Thyroid gland (tissue), 4 donors: ENCODE results near the gene MEX3B. TPM values are rescaled to one million over a fixed set of nuclear protein-coding genes. Genes with fewer than 3 reads are reported as not detected.

Source experiments
- DNase-seq, 2 donors: peaks; one replicate each; pipeline ENCODE4 v3.0.0-alpha.2; 2019
- H3K27ac ChIP-seq, 3 donors: fragments of 200-600 bp; sonication (generic); 1 replicate in 2 of 3; 2 replicates in 1 of 3; pipeline ENCODE4 v1.5.1; 2016 to 2019; ENCODE audit warnings: mild to moderate bottlenecking in 1 of 3, moderate library complexity in 1 of 3
- H3K27me3 ChIP-seq: fragments of 200-600 bp; sonication (generic); one replicate; pipeline ENCODE4 v1.5.1; 2019
- H3K36me3 ChIP-seq, 2 donors: fragments of 200-600 bp; sonication (generic); one replicate each; pipeline ENCODE4 v1.5.1; 2016 to 2019
- H3K4me1 ChIP-seq, 2 donors: fragments of 200-600 bp; sonication (generic); one replicate each; pipeline ENCODE4 v1.5.1; 2017 to 2019
- H3K4me3 ChIP-seq, 3 donors: fragments of 200-600 bp; sonication (generic); replicated peaks in 1 of 3; 1 replicate in 2 of 3; 2 replicates in 1 of 3; pipeline ENCODE4 v1.5.1; 2016; ENCODE audit warnings: mild to moderate bottlenecking in 1 of 3
- H3K9me3 ChIP-seq: fragments of 200-600 bp; sonication (generic); one replicate; pipeline ENCODE4 v1.5.1; 2017
- CTCF ChIP-seq, 6 experiments: fragments of 200-600 bp in 3 of 6; fragments of 450-650 bp in 3 of 6; sonication (generic) in 3 of 6; IDR thresholded peaks; one replicate each; pipeline ENCODE4 v1.5.1; 2016 to 2019; ENCODE audit warnings: antibody characterized with exemption in 6 of 6, mild to moderate bottlenecking in 2 of 6, inconsistent platforms in 1 of 6, moderate library complexity in 1 of 6
- POLR2A ChIP-seq, 2 donors: fragments of 450-650 bp; IDR thresholded peaks; one replicate each; pipeline ENCODE4 v1.6.1; 2017; ENCODE audit warnings: antibody characterized with exemption in 2 of 2, mild to moderate bottlenecking in 2 of 2, moderate library complexity in 1 of 2
- WGBS, 2 donors: methylation state at CpG; one replicate each; pipeline ENCODE4 v1.1.5; 2017; 5-methylcytosine and 5-hydroxymethylcytosine counted together
- intact Hi-C: fragments of 100-400 bp; cut with DNase I; formaldehyde crosslinking; loops from one replicate; pipeline ENCODE4 v1.15.1; 2023
- total RNA-seq, 4 donors: library from RNA; depleted of rRNA; stranded (reverse); fragments of >200 nt; gene quantifications; one replicate each; pipeline ENCODE4 v1.2.3, GENCODE V29; 2016

The MEX3B gene
- total RNA-seq, 4 donors from 2014 or later = 0.73 to 1.8 (median 1.1) TPM

- intact Hi-C loops = no loop called here
- H3K27me3 ChIP-seq = no peaks in the 10 kb centered on the region
- H3K4me3 ChIP-seq = no peak overlapping the region
- H3K27ac ChIP-seq = no peak overlapping the region
- H3K4me1 ChIP-seq = peaks cover 15 to 20% of the 10 kb centered on the region in 2 donors
- no peaks in the 10 kb centered on the region for H3K9me3 ChIP-seq
- 82 to 83% methylated on average over 8 of the region's 8 CpGs for WGBS, 2 donors
- no peaks in the 10 kb centered on the region for H3K36me3 ChIP-seq
- DNase-seq = no peak
- TF ChIP-seq POLR2A (IDR thresholded peaks at IDR 0.05) (no peak), CTCF (IDR thresholded peaks at IDR 0.05) (no peak)
These were observed 3.0 kb upstream of the MEX3B start for GRCh38 chr15:82048811-82049210.

- Histone ChIP-seq H3K4me1 (peaks cover 15 to 22% of the 10 kb centered on the region in 2 donors), H3K27me3 (no peaks in the 10 kb centered on the region), H3K4me3 (peak overlapping the region; percentile 1 to 63 (median 55)), H3K9me3 (no peaks in the 10 kb centered on the region), H3K36me3 (no peaks in the 10 kb centered on the region), H3K27ac (peak overlapping the region in 2 of 3 donors; percentile 21 to 56)
- TF ChIP-seq CTCF (IDR thresholded peaks at IDR 0.05) (no peak), POLR2A (IDR thresholded peaks at IDR 0.05) (no peak)
- DNase-seq = peak in 1 of 2 donors; percentile 18
- intact Hi-C loops = no loop called here
- WGBS, 2 donors = 16 to 23% methylated on average over 29 to 31 of the region's 56 CpGs
These were observed 1.9 kb upstream of the MEX3B start for GRCh38 chr15:82047453-82048400.

- no peaks in the 10 kb centered on the region for H3K27me3 ChIP-seq
- H3K36me3 ChIP-seq = no peaks in the 10 kb centered on the region
- H3K4me1 ChIP-seq = peaks cover 15 to 22% of the 10 kb centered on the region in 2 donors
- TF ChIP-seq CTCF (IDR thresholded peaks at IDR 0.05) (peak in 5 of 6 experiments; percentile 25 to 77 (median 59)), POLR2A (IDR thresholded peaks at IDR 0.05) (peak in 1 of 2 donors; percentile 77)
- peak overlapping the region; percentile 27 to 63 (median 61) for H3K4me3 ChIP-seq
- DNase-seq = peak; percentile 88
- WGBS, 2 donors = 0% methylated on average over 4 of the region's 111 CpGs; no CpG with 5 or more reads in 1 of the 2 donors
- H3K9me3 ChIP-seq = no peaks in the 10 kb centered on the region
- intact Hi-C loops = no loop called here
- H3K27ac ChIP-seq = peak overlapping the region; percentile 87 to 94 (median 91)
These were observed 1.0 kb upstream of the MEX3B start for GRCh38 chr15:82046666-82047452.

- Histone ChIP-seq H3K4me1 (peaks cover 15 to 22% of the 10 kb centered on the region in 2 donors), H3K27me3 (no peaks in the 10 kb centered on the region), H3K4me3 (peak overlapping the region in 2 of 3 donors; percentile 62 to 63), H3K9me3 (no peaks in the 10 kb centered on the region), H3K27ac (peak overlapping the region in 2 of 3 donors; percentile 76 to 94), H3K36me3 (no peaks in the 10 kb centered on the region)
- TF ChIP-seq CTCF (IDR thresholded peaks at IDR 0.05) (no peak), POLR2A (IDR thresholded peaks at IDR 0.05) (no peak)
- WGBS, 2 donors = 3 to 4% methylated on average over 8 to 21 of the region's 71 CpGs
- peak in 1 of 2 donors; percentile 44 for DNase-seq
- intact Hi-C loops = no loop called here
These were observed 483 bp downstream of the MEX3B start for GRCh38 chr15:82045179-82045891.
